ENCODE measurements around the gene HCK. TPM values are rescaled to one million over a fixed set of nuclear protein-coding genes. Genes with fewer than 3 reads are reported as not detected.
A peak's percentile ranks its signal among the peaks of the same experiment; 100 is the strongest.

Gene HCK
- polyA plus RNA-seq, 6 donors from 2014 or later = 26.7 to 71.4 (median 56.5) TPM

GRCh38 chr20:32071395-32072167 lies 19.5 kb downstream of the HCK start:
- no peak overlapping the region for H3K4me3 Mint-ChIP-seq
- H3K27me3 Mint-ChIP-seq = no peaks in the 10 kb centered on the region
- DNase-seq (no peak), ATAC-seq (ENCODE audit: low read depth in 2 of 2) (no peak)
- peaks cover 0 to 24% of the 10 kb centered on the region in 2 donors for H3K36me3 Mint-ChIP-seq
- peaks cover 26 to 33% (median 27%) of the 10 kb centered on the region in 3 donors for H3K4me1 Mint-ChIP-seq
- H3K9me3 Mint-ChIP-seq = peaks cover 0 to 8% (median 0%) of the 10 kb centered on the region in 7 donors
- peak overlapping the region in 2 of 6 donors; percentile 21 to 54 for H3K27ac Mint-ChIP-seq

DNA sequence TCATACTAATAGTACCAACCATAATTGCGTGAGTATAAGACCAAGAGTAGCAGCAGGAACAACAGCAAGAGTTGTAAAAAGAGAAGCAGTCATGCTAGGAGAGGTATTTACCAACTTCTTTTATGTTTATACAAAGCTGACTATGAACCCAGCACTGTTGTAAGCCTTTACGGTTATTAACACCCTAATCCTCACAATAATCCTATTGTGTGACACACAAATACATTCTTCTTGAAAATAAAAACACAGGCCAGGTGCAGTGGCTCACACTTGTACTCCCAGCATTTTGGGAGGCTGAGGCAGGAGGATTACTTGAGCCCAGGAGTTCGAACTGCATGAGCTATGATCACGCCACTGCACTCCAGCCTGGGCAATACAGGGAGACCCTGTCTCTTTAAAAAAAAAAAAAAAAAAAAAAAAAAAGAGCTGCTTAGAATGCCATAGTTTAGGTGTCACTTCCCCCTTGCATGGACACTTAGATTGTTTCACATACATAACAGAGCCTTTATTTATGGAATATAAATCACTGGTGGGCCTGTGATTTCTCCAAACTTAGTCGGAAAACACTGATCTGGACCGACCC lies 20.2 kb downstream of the HCK start:
- Mint-ChIP-seq H3K4me3 (no peak overlapping the region), H3K36me3 (peaks cover 0 to 21% of the 10 kb centered on the region in 2 donors), H3K27me3 (no peaks in the 10 kb centered on the region), H3K4me1 (peaks cover 21 to 30% (median 24%) of the 10 kb centered on the region in 3 donors), H3K9me3 (peaks cover 0 to 2% (median 0%) of the 10 kb centered on the region in 7 donors), H3K27ac (peak overlapping the region in 1 of 6 donors; percentile 54)
- ATAC-seq (ENCODE audit: low read depth in 2 of 2) = no peak
- no peak for DNase-seq

DNA sequence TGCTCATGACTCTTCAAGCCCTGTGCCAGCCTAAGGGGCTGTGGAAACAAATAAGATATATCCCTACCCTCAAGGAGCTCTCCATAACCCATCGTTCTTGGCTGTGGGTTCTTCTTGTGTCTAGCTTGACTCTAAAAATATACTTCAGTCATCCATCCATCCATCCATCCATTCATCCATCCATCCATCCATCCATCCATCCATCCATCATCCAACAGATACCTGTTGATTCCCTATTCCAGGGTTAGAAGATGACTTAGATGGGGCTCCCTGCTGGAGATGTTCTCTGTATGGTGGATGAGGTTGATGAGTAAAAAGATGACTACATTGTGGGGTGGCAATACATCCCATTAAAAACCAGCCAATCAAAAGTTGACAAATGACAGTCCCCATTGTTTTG lies 23.5 kb downstream of the HCK start:
- Mint-ChIP-seq H3K9me3 (no peaks in the 10 kb centered on the region), H3K4me3 (no peak overlapping the region), H3K36me3 (peaks cover 0 to 21% of the 10 kb centered on the region in 2 donors), H3K27ac (no peak overlapping the region), H3K27me3 (no peaks in the 10 kb centered on the region), H3K4me1 (peaks cover 7 to 15% (median 8%) of the 10 kb centered on the region in 3 donors)
- DNase-seq = no peak
- no peak for ATAC-seq (ENCODE audit: low read depth in 2 of 2)

DNA sequence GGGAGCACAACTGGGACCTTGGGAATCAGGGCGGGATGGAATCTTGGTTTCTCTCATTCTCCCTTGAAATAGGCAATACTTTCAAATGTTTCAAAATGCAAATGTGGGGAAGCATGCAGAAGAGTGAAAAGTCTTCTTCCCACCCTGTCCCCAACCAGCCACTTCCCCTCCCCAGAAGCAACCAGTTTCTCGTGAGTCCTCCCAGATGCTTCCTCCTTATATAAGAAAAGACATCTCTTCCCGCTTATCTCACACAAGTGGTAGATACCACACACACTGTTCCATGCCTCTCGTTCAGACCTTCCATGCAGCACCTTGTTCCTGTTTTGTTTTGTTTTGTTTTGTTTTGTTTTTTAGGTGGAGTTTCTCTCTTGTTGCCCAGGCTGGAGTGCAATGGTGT lies 25.1 kb downstream of the HCK start:
- Mint-ChIP-seq H3K27me3 (no peaks in the 10 kb centered on the region), H3K36me3 (peaks cover 0 to 21% of the 10 kb centered on the region in 2 donors), H3K4me1 (peaks cover 0 to 5% (median 4%) of the 10 kb centered on the region in 3 donors), H3K27ac (peak overlapping the region in 3 of 6 donors; percentile 6 to 78 (median 16)), H3K9me3 (no peaks in the 10 kb centered on the region), H3K4me3 (no peak overlapping the region)
- no peak for DNase-seq
- ATAC-seq (ENCODE audit: low read depth in 2 of 2) = no peak

DNA sequence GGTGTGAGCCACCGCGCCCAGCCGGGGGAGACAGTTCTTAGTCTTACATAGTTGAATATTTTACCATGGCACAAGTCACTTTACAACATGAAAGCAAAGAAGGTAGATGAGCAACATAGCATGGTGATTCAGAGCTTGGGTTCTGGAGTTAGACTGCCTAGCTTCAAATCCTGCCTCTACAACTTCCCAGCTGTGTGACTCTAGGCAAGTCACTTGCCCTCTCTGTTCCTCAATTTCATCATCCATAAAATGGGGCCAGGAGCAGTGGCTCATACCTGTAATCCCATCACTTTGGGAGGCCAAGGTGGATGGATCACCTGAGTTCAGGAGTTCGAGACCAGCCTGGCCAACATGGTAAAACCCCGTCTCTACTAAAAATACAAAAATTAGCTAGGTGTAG lies 26.3 kb downstream of the HCK start:
- no peak for DNase-seq
- H3K36me3 Mint-ChIP-seq = peaks cover 0 to 21% of the 10 kb centered on the region in 2 donors
- no peak overlapping the region for H3K4me3 Mint-ChIP-seq
- no peaks in the 10 kb centered on the region for H3K27me3 Mint-ChIP-seq
- H3K9me3 Mint-ChIP-seq = no peaks in the 10 kb centered on the region
- H3K27ac Mint-ChIP-seq = no peak overlapping the region
- no peak for ATAC-seq (ENCODE audit: low read depth in 2 of 2)
- peaks cover 0 to 5% (median 4%) of the 10 kb centered on the region in 3 donors for H3K4me1 Mint-ChIP-seq

DNA sequence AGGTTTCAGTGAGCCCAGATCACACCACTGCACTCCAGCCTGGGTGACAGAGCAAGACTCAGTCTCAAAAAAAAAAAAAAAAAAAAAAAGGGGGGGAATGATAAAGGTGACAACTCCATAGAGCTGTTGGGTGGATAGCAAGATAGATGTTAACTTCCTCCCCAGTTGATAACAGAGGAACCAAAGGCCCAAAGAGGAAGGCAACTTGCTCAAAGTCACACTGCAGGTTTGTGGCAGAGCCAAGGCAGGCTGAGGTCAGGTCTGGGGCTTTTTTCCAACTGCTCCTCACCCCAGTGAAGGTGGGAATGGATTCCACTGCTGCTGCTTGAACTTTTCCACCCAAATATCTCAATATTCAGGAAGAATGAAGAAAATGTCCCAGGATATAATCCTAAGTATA lies 26.7 kb downstream of the HCK start:
- H3K9me3 Mint-ChIP-seq = no peaks in the 10 kb centered on the region
- DNase-seq = no peak
- no peaks in the 10 kb centered on the region for H3K27me3 Mint-ChIP-seq
- no peak overlapping the region for H3K27ac Mint-ChIP-seq
- no peak for ATAC-seq (ENCODE audit: low read depth in 2 of 2)
- H3K4me1 Mint-ChIP-seq = peaks cover 0 to 5% (median 4%) of the 10 kb centered on the region in 3 donors
- peaks cover 0 to 21% of the 10 kb centered on the region in 2 donors for H3K36me3 Mint-ChIP-seq
- H3K4me3 Mint-ChIP-seq = no peak overlapping the region

DNA sequence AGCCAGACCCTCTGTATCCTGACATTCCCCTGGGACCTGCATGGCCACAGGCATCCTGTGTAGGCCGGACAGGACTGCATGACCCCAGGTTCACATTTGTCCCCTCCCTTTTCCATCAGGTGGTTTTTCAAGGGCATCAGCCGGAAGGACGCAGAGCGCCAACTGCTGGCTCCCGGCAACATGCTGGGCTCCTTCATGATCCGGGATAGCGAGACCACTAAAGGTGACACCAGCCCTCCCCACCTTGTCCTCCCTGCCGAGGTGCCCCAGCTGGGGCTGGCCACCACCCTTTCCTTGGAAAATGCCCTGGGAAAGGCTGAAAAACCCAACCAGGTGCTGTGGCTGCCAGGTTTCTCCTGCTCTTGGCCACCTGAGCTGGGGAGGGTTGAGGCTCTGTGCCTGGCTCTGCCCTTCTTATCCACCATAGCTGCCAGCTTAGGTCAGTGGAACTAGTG lies 27.6 kb downstream of the HCK start:
- Mint-ChIP-seq H3K4me3 (no peak overlapping the region), H3K27ac (no peak overlapping the region), H3K36me3 (peaks cover 0 to 21% of the 10 kb centered on the region in 2 donors), H3K4me1 (peaks cover 0 to 5% (median 4%) of the 10 kb centered on the region in 3 donors), H3K27me3 (no peaks in the 10 kb centered on the region), H3K9me3 (no peaks in the 10 kb centered on the region)
- ATAC-seq (ENCODE audit: low read depth in 2 of 2) (no peak), DNase-seq (no peak)

- Mint-ChIP-seq H3K9me3 (no peaks in the 10 kb centered on the region), H3K27ac (no peak overlapping the region), H3K27me3 (no peaks in the 10 kb centered on the region), H3K4me1 (peaks cover 0 to 5% (median 4%) of the 10 kb centered on the region in 3 donors), H3K36me3 (peaks cover 0 to 15% of the 10 kb centered on the region in 2 donors), H3K4me3 (no peak overlapping the region)
- DNase-seq (no peak), ATAC-seq (ENCODE audit: low read depth in 2 of 2) (no peak)
Observed at GRCh38 chr20:32080783-32081182, 28.7 kb downstream of the HCK start.

GRCh38 chr20:32083469-32083868 lies 31.4 kb downstream of the HCK start:
- no peaks in the 10 kb centered on the region for H3K27me3 Mint-ChIP-seq
- no peak overlapping the region for H3K4me3 Mint-ChIP-seq
- DNase-seq (no peak), ATAC-seq (ENCODE audit: low read depth in 2 of 2) (no peak)
- no peak overlapping the region for H3K27ac Mint-ChIP-seq
- no peaks in the 10 kb centered on the region for H3K9me3 Mint-ChIP-seq
- no peaks in the 10 kb centered on the region for H3K36me3 Mint-ChIP-seq
- no peaks in the 10 kb centered on the region for H3K4me1 Mint-ChIP-seq

- H3K36me3 Mint-ChIP-seq = no peaks in the 10 kb centered on the region
- no peak overlapping the region for H3K27ac Mint-ChIP-seq
- H3K4me1 Mint-ChIP-seq = peaks cover 0 to 8% (median 7%) of the 10 kb centered on the region in 3 donors
- ATAC-seq (ENCODE audit: low read depth in 2 of 2) = no peak
- no peak for DNase-seq
- no peak overlapping the region for H3K4me3 Mint-ChIP-seq
- H3K9me3 Mint-ChIP-seq = no peaks in the 10 kb centered on the region
- H3K27me3 Mint-ChIP-seq = no peaks in the 10 kb centered on the region
Observed at GRCh38 chr20:32087070-32087469, 35.0 kb downstream of the HCK start.

GRCh38 chr20:32088759-32089158 lies 36.7 kb downstream of the HCK start:
- H3K9me3 Mint-ChIP-seq = no peaks in the 10 kb centered on the region

DNA sequence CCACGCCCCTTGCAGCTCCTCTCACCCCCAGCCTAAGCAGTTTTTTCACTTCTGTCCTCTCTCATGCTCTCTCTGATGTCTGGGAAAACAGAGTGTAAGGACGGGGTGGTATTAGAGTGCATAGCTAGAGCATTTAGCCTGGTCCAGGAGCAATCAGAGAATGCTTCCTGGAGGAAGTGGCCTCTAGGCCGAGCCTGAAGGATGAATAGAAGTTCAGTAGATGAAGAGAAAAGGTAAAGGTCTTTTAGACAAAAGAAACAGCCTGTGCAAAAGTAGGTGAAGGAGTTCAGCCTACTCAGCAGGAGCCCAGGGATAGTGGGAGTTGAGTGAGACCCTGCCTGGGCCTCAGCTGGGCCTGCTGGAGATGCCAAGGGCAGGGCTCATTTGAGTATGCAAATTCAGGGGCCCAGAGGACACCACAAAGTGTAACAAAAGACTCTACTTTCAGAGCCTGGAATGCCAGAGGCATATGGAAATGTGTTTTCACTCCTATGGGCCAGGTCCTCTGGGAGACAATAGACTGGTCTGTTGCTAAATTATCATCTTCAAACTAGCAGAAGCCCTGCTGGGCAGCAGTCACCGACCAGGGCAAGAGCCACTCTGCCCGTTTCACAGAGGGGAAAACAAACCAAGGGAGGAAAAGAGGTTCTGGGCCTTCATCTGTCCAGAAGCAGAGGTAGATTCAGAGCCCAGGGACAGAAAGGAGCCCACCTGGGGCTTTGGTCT lies 37.8 kb downstream of the HCK start:
- ATAC-seq (ENCODE audit: low read depth in 2 of 2) (no peak), DNase-seq (no peak)
- Mint-ChIP-seq H3K4me3 (peak overlapping the region in 1 of 8 donors; percentile 37), H3K27me3 (no peaks in the 10 kb centered on the region), H3K9me3 (no peaks in the 10 kb centered on the region), H3K36me3 (peaks cover 0 to 4% of the 10 kb centered on the region in 2 donors), H3K27ac (peak overlapping the region in 1 of 6 donors; percentile 82), H3K4me1 (peaks cover 0 to 8% (median 7%) of the 10 kb centered on the region in 3 donors)

More at GRCh38 chr20:32088759-32089158, 36.7 kb downstream of the HCK start:
- H3K4me3 Mint-ChIP-seq = no peak overlapping the region
- ATAC-seq (ENCODE audit: low read depth in 2 of 2) = no peak
- peaks cover 0 to 8% (median 7%) of the 10 kb centered on the region in 3 donors for H3K4me1 Mint-ChIP-seq
- H3K27ac Mint-ChIP-seq = no peak overlapping the region
- H3K36me3 Mint-ChIP-seq = no peaks in the 10 kb centered on the region
- H3K27me3 Mint-ChIP-seq = no peaks in the 10 kb centered on the region
- no peak for DNase-seq

DNA sequence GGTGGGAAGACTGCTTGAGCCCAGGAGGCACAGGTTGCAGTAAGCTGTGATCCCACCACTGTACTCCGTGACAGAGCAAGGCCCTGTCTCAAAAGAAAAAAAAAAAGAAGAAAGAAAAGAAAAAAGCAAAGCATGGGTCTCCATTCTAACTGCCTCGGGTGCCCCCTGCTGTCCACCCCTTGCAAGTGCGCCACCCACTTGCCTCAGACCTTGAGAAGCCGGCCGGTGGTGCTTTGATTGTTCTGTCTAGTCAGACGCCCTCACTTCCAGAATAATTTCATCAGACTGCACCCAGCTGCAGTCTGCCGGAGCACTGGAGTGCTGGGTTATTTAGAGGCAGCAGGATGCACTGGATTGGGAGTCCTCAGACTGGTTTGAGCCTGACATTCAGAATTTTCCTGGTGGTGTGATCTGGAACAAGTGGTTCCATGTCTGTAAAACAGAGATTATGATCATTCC lies 39.9 kb downstream of the HCK start:
- ATAC-seq (ENCODE audit: low read depth in 2 of 2) (peak; percentile 75 to 82), DNase-seq (peak; percentile 72)
- Mint-ChIP-seq H3K27ac (peak overlapping the region in 1 of 6 donors; percentile 42), H3K27me3 (no peaks in the 10 kb centered on the region), H3K9me3 (no peaks in the 10 kb centered on the region), H3K4me3 (no peak overlapping the region), H3K4me1 (peaks cover 0 to 8% (median 7%) of the 10 kb centered on the region in 3 donors), H3K36me3 (peaks cover 0 to 4% of the 10 kb centered on the region in 2 donors)
